K562 (cell line): Measurements from ENCODE around the gene TMEM176A. TPM values are rescaled to one million over a fixed set of nuclear protein-coding genes. Genes with fewer than 3 reads are reported as not detected.
A peak's percentile ranks its signal among the peaks of the same experiment; 100 is the strongest.

ENCODE experiments used
- ATF1 ChIP-seq, 2 experiments: fragments of 450-650 bp in 1 of 2; IDR thresholded peaks; 2 replicates each; pipeline ENCODE4 v1.6.1; 2016; ENCODE audit warnings: missing compliant biosample characterization in 1 of 2, missing genetic modification characterization in 1 of 2
- KDM4B ChIP-seq, 2 experiments: fragments of 450-650 bp in 1 of 2; sonication (generic) in 1 of 2; IDR thresholded peaks; 2 replicates each; pipeline ENCODE4 v1.6.1; 2016 to 2017; ENCODE audit warnings: borderline replicate concordance in 2 of 2, antibody characterized with exemption in 1 of 2, low read depth in 1 of 2, mild to moderate bottlenecking in 1 of 2
- MAFK ChIP-seq: IDR thresholded peaks from 2 replicates; pipeline ENCODE4 v1.6.1; 2011; ENCODE audit warnings: low read length, improper control_type of control experiment
- MTA1 ChIP-seq: fragments of 450-650 bp; IDR thresholded peaks from 2 replicates; pipeline ENCODE4 v1.6.1; 2017; ENCODE audit warnings: borderline replicate concordance
- RNF2 ChIP-seq: sonication (generic); IDR thresholded peaks from 2 replicates; pipeline ENCODE4 v1.6.1; 2016
- ZKSCAN1 ChIP-seq: fragments of 150-350 bp; IDR thresholded peaks from 2 replicates; pipeline ENCODE4 v1.6.1; 2016; ENCODE audit warnings: low read depth, low read length
- ZNF124 ChIP-seq: sonication (generic); formaldehyde crosslinking; IDR thresholded peaks from 2 replicates; pipeline ENCODE4 v1.8.1; 2022; ENCODE audit warnings: missing genetic modification reagents
- polyA plus RNA-seq, 8 experiments: library from polyadenylated mRNA; depleted of rRNA in 4 of 8; stranded (reverse) in 5 of 8; unstranded in 3 of 8; fragments of >200 nt; fragmentation: Nextera tagmentation in 2 of 8; fragmentation: Illumina TruSeq in 1 of 8; extraction: Ambion mirVana in 2 of 8; extraction: Trizol in 1 of 8; gene quantifications; 2 replicates each; pipeline versions ENCODE4 v1.2.1 to v1.2.3, GENCODE V29; 2011 to 2014; ENCODE audit warnings: inconsistent platforms in 1 of 8, missing spikeins in 1 of 8
- total RNA-seq, 7 experiments: library from RNA; depleted of rRNA in 6 of 7; stranded (reverse); fragments of >200 nt in 6 of 7; fragmentation: Illumina TruSeq in 2 of 7; extraction: Trizol in 2 of 7; gene quantifications; 2 replicates each; pipeline versions ENCODE4 v1.2.1 to v1.2.3, GENCODE V29; 2011 to 2021; ENCODE audit warnings: low replicate concordance in 1 of 7
- TF ChIP-seq, protein P1 (sequence below): IDR thresholded peaks from 2 replicates; pipeline ENCODE4 v1.6.1; 2011; ENCODE audit warnings: borderline replicate concordance, low read depth, mild to moderate bottlenecking, moderate library complexity, low read length; ENCODE audit not compliant: insufficient read depth, poor library complexity, severe bottlenecking
- TF ChIP-seq, protein P2 (sequence below), 3 experiments: fragments of 200-800 bp in 1 of 3; sonication (Bioruptor generic) in 1 of 3; sonication (generic) in 1 of 3; formaldehyde crosslinking in 1 of 3; IDR thresholded peaks; 2 replicates each; pipeline versions ENCODE4 v1.6.1 to v1.8.0; 2016 to 2022; ENCODE audit warnings: mild to moderate bottlenecking in 2 of 3, missing compliant biosample characterization in 2 of 3, missing genetic modification characterization in 2 of 3, missing genetic modification reagents in 1 of 3

The TMEM176A gene
- total and polyA plus RNA-seq, 9 of the 15 experiments (the other 6 are each of a cell fraction or from before 2014, with no cell fraction given), result 0.31 TPM; not detected in 8

DNA sequence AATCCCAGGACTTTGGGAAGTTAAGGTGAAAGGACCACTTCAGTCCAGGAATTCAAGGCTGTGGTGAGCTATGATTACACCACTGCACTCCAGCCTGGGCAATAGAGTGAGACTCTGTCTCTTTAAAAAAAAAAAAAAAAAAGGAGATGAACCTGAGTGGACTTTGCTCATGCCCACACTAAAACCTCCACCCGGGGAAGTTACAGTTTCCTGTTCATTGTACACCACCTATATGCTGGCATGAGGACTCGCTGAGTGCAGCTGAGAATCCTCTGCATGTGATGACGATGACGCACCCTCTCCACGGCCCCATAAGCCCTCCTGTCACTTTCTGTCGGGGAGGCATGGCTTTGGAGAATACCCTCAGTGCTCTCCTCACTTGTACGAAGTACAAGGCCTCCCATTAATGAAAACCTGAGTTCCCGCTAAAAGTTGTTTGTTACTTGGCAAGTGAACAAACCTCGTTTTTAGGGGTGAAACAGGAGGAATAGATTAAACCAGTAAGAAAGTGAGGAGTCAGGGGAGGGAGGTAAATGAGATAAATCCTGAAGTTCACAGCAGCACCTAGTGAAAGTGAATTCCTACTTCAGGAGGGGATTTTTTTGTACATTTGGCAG is 16.3 kb upstream of the TMEM176A start (continued):
- TF ChIP-seq, protein P1, sequence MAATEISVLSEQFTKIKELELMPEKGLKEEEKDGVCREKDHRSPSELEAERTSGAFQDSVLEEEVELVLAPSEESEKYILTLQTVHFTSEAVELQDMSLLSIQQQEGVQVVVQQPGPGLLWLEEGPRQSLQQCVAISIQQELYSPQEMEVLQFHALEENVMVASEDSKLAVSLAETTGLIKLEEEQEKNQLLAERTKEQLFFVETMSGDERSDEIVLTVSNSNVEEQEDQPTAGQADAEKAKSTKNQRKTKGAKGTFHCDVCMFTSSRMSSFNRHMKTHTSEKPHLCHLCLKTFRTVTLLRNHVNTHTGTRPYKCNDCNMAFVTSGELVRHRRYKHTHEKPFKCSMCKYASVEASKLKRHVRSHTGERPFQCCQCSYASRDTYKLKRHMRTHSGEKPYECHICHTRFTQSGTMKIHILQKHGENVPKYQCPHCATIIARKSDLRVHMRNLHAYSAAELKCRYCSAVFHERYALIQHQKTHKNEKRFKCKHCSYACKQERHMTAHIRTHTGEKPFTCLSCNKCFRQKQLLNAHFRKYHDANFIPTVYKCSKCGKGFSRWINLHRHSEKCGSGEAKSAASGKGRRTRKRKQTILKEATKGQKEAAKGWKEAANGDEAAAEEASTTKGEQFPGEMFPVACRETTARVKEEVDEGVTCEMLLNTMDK, result no peak
- no peak for TF ChIP-seq ZKSCAN1
- TF ChIP-seq ZNF124 (CRISPR knock-in tag), result no peak
- TF ChIP-seq MAFK, result no peak
- TF ChIP-seq KDM4B (IDR thresholded peaks at IDR 0.05; ENCODE audit: borderline replicate concordance in 2 of 2, low read depth in 1 of 2), result no peak
- no peak for TF ChIP-seq MTA1
- no peak for TF ChIP-seq ATF1 (CRISPR knock-in tag; IDR thresholded peaks at IDR 0.05)
- 0 out of 2 replicates have a peak, but pooled peaks have one; percentile 21 for TF ChIP-seq ATF1 (tag; IDR thresholded peaks at IDR 0.05)
- peak; percentile 21; the same call in 1 of the 2 replicates for TF ChIP-seq RNF2
- TF ChIP-seq, protein P2, sequence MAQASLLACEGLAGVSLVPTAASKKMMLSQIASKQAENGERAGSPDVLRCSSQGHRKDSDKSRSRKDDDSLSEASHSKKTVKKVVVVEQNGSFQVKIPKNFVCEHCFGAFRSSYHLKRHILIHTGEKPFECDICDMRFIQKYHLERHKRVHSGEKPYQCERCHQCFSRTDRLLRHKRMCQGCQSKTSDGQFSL (CRISPR knock-in tag; IDR thresholded peaks at IDR 0.05), result no peak
- TF ChIP-seq, protein P2 (tag; IDR thresholded peaks at IDR 0.05), result no peak
